K562 (cell line): Measurements from ENCODE around the gene ENO2. TPM values are rescaled to one million over a fixed set of nuclear protein-coding genes. Genes with fewer than 3 reads are reported as not detected.

Source experiments
- ATAC-seq: fragments of 200-7000 bp; cut with Tn5 transposase; 3 replicates; pipeline ENCODE4 v1.9.1; 2020; ENCODE audit warnings: moderate library complexity
- BruUV-seq: library from RNA; stranded (reverse); fragments of 400-500 nt; replicated peaks from 2 replicates; lab custom pipeline; 2021; lab: Mats Ljungman, UMichigan
- CTCF ChIA-PET: fragments of 300-600 bp; formaldehyde crosslinking; extraction: SDS; loops from one replicate; lab custom pipeline; 2021; ENCODE audit warnings: low intra/inter-chr PET ratio; lab: Yijun Ruan, JAX
- POLR2A ChIA-PET: fragments of 300-600, 350-650 bp; sonication (Branson Sonifier 250); formaldehyde crosslinking; extraction: SDS; loops from one replicate; lab custom pipeline; 2021; ENCODE audit warnings: antibody characterized with exemption, inconsistent platforms; lab: Yijun Ruan, JAX
- DNase-seq, 4 experiments: peaks; one replicate each; pipeline versions ENCODE4 v3.0.0 to v3.0.0-alpha.2; 2011 to 2018; ENCODE audit warnings: low spot score in 3 of 4, mixed read lengths in 3 of 4; ENCODE audit errors: extremely low read depth in 1 of 4
- FAIRE-seq: peaks from 2 replicates; lab custom pipeline; 2011; peaks lifted over from hg19 to GRCh38; lab: Jason Lieb, UNC
- H2AFZ ChIP-seq: 2 replicates; pipeline ENCODE4 v1.6.0; 2011; ENCODE audit warnings: low read depth, low read length, control low read depth, inconsistent platforms
- H3K27ac ChIP-seq: fragments of 200-600 bp; 3 replicates; pipeline ENCODE4 v1.8.0; 2011; ENCODE audit warnings: low read depth, mild to moderate bottlenecking, control low read depth, inconsistent platforms, low read length, moderate library complexity, mixed read lengths; ENCODE audit errors: extremely low read depth
- H3K27me3 ChIP-seq, 2 experiments: fragments of 300-600 bp in 1 of 2; 2 replicates in 1 of 2; 3 replicates in 1 of 2; pipeline versions ENCODE4 v1.6.0 to v1.8.0; 2011; ENCODE audit warnings: inconsistent platforms in 2 of 2, low read length in 2 of 2, mild to moderate bottlenecking in 1 of 2, mixed read lengths in 1 of 2, moderate library complexity in 1 of 2; ENCODE audit not compliant: control insufficient read depth in 2 of 2, insufficient read depth in 2 of 2
- H3K36me3 ChIP-seq: fragments of 300-600 bp; 3 replicates; pipeline ENCODE4 v1.8.0; 2011; ENCODE audit warnings: mild to moderate bottlenecking, low read length, inconsistent platforms; ENCODE audit not compliant: control insufficient read depth, insufficient read depth
- H3K4me1 ChIP-seq, 2 experiments: fragments of 200-600 bp in 1 of 2; replicated peaks in 1 of 2; 2 replicates in 1 of 2; 3 replicates in 1 of 2; pipeline versions ENCODE4 v1.5.1 to v1.8.0; 2011; ENCODE audit warnings: inconsistent platforms in 2 of 2, low read length in 2 of 2, mild to moderate bottlenecking in 1 of 2, mixed read lengths in 1 of 2, moderate library complexity in 1 of 2; ENCODE audit not compliant: control insufficient read depth in 2 of 2, insufficient read depth in 2 of 2
- H3K4me2 ChIP-seq: 2 replicates; pipeline ENCODE4 v1.6.1; 2011; ENCODE audit warnings: low read length, control low read depth, inconsistent platforms, mixed read lengths; ENCODE audit not compliant: insufficient read depth
- H3K4me3 ChIP-seq: fragments of 200-600 bp; sonication (generic), shearing (Covaris generic); 2 replicates; pipeline ENCODE4 v1.5.1; 2016; ENCODE audit warnings: control low read depth, inconsistent platforms
- H3K79me2 ChIP-seq: fragments of 200-600 bp; 3 replicates; pipeline ENCODE4 v1.8.0; 2011; ENCODE audit warnings: low read length, inconsistent platforms; ENCODE audit not compliant: control insufficient read depth, insufficient read depth
- H3K9ac ChIP-seq, 2 experiments: 2 replicates each; pipeline versions ENCODE4 v1.6.0 to v1.6.1; 2011; ENCODE audit warnings: low read depth in 2 of 2, low read length in 2 of 2, control low read depth in 1 of 2, inconsistent platforms in 1 of 2, mild to moderate bottlenecking in 1 of 2, mixed read lengths in 1 of 2; ENCODE audit not compliant: insufficient read depth in 1 of 2
- H3K9me1 ChIP-seq: one replicate; pipeline ENCODE4 v1.6.0; 2011; ENCODE audit warnings: inconsistent platforms, mild to moderate bottlenecking, low read length, moderate library complexity; ENCODE audit not compliant: control insufficient read depth, insufficient read depth
- H3K9me3 ChIP-seq: replicated peaks from 2 replicates; pipeline ENCODE4 v1.5.1; 2011; ENCODE audit warnings: low read depth, low read length, inconsistent platforms; ENCODE audit not compliant: control insufficient read depth, insufficient read depth
- H4K20me1 ChIP-seq: replicated peaks from 2 replicates; pipeline ENCODE4 v1.6.1; 2011; ENCODE audit warnings: low read length, inconsistent platforms, mixed read lengths; ENCODE audit not compliant: control insufficient read depth, insufficient read depth
- CHD1 ChIP-seq: fragments of 200-600 bp; sonication (generic); IDR thresholded peaks from one replicate; pipeline ENCODE4 v1.6.1; 2012; ENCODE audit warnings: mild to moderate bottlenecking, moderate library complexity, low read length, inconsistent platforms
- FOXA3 ChIP-seq, 2 experiments: fragments of 450-650 bp in 1 of 2; sonication (generic) in 1 of 2; formaldehyde crosslinking; IDR thresholded peaks in 1 of 2; conservative IDR thresholded peaks in 1 of 2; 2 replicates each; pipeline versions ENCODE4 v1.4.0 to v1.8.0; 2020 to 2022; ENCODE audit warnings: mild to moderate bottlenecking in 2 of 2, missing genetic modification reagents in 1 of 2
- FOXJ3 ChIP-seq: sonication (generic); formaldehyde crosslinking; IDR thresholded peaks from 2 replicates; pipeline ENCODE4 v1.4.0; 2020; ENCODE audit warnings: mild to moderate bottlenecking, missing genetic modification reagents
- GATAD2A ChIP-seq: fragments of 450-650 bp; IDR thresholded peaks from 2 replicates; pipeline ENCODE4 v1.6.1; 2017
- HNRNPL ChIP-seq: fragments of 200-400 bp; formaldehyde crosslinking; IDR thresholded peaks from 2 replicates; pipeline ENCODE4 v1.6.1; 2017; ENCODE audit warnings: low read depth, mild to moderate bottlenecking, low read length
- KAT8 ChIP-seq: fragments of 450-650 bp; IDR thresholded peaks from 2 replicates; pipeline ENCODE4 v1.6.1; 2016; ENCODE audit warnings: low read depth, mild to moderate bottlenecking
- NR3C1 ChIP-seq: sonication (generic); formaldehyde crosslinking; IDR thresholded peaks from 2 replicates; pipeline ENCODE4 v1.8.1; 2022; ENCODE audit warnings: missing genetic modification reagents
- PHF8 ChIP-seq: fragments of 200-600 bp; sonication (generic); IDR thresholded peaks from 2 replicates; pipeline ENCODE4 v1.6.1; 2012; ENCODE audit warnings: mixed run types, mild to moderate bottlenecking, inconsistent platforms, low read length, moderate library complexity, borderline replicate concordance
- POLR2H ChIP-seq: IDR thresholded peaks from 2 replicates; pipeline ENCODE4 v1.6.1; 2016; ENCODE audit warnings: missing genetic modification characterization, low read depth, mild to moderate bottlenecking, control low read depth, missing compliant biosample characterization, moderate library complexity
- RFX1 ChIP-seq: fragments of 450-650 bp; IDR thresholded peaks from 2 replicates; pipeline ENCODE4 v1.6.1; 2016; ENCODE audit warnings: mild to moderate bottlenecking, moderate library complexity
- SAFB2 ChIP-seq: fragments of 200-400 bp; formaldehyde crosslinking; IDR thresholded peaks from 2 replicates; pipeline ENCODE4 v1.6.1; 2018; ENCODE audit warnings: borderline replicate concordance, low read length, low read depth, moderate library complexity; ENCODE audit not compliant: severe bottlenecking
- ZNF175 ChIP-seq: fragments of 200-800 bp; sonication (Bioruptor generic); IDR thresholded peaks from 2 replicates; pipeline ENCODE4 v1.6.1; 2016; ENCODE audit warnings: low read depth, mild to moderate bottlenecking, missing genetic modification characterization, missing compliant biosample characterization
- ZNF212 ChIP-seq: fragments of 450-650 bp; formaldehyde crosslinking; IDR thresholded peaks from 2 replicates; pipeline ENCODE4 v1.4.0; 2020; ENCODE audit warnings: mild to moderate bottlenecking
- ZNF274 ChIP-seq: IDR thresholded peaks from 2 replicates; pipeline ENCODE4 v1.6.1; 2011; ENCODE audit warnings: low read depth, mild to moderate bottlenecking, low read length, moderate library complexity, borderline replicate concordance
- ZNF695 ChIP-seq: fragments of 450-650 bp; formaldehyde crosslinking; IDR thresholded peaks from 2 replicates; pipeline ENCODE4 v1.4.0; 2020; ENCODE audit warnings: mild to moderate bottlenecking, moderate library complexity
- WGBS: fragments of 100-300 bp; shearing (Covaris generic); methylation state at CpG from one replicate; pipeline ENCODE4 v1.1.6; 2016; ENCODE audit warnings: low coverage, mixed read lengths; ENCODE audit not compliant: insufficient coverage; ENCODE audit errors: missing lambda C conversion rate; 5-methylcytosine and 5-hydroxymethylcytosine counted together
- in situ Hi-C: fragments of 300-500 bp; cut with MboI; formaldehyde crosslinking; loops from 4 replicates; pipeline ENCODE4 v1.15.0; 2018; ENCODE audit warnings: inconsistent platforms, mixed read lengths
- intact Hi-C: fragments of 100-400 bp; cut with micrococcal nuclease; formaldehyde crosslinking; loops from 2 replicates; pipeline ENCODE4 v1.14.2; 2022
- polyA plus RNA-seq, 8 experiments: library from polyadenylated mRNA; depleted of rRNA in 4 of 8; stranded (reverse) in 5 of 8; unstranded in 3 of 8; fragments of >200 nt; fragmentation: Nextera tagmentation in 2 of 8; fragmentation: Illumina TruSeq in 1 of 8; extraction: Ambion mirVana in 2 of 8; extraction: Trizol in 1 of 8; gene quantifications; 2 replicates each; pipeline versions ENCODE4 v1.2.1 to v1.2.3, GENCODE V29; 2011 to 2014; ENCODE audit warnings: inconsistent platforms in 1 of 8, missing spikeins in 1 of 8
- total RNA-seq, 7 experiments: library from RNA; depleted of rRNA in 6 of 7; stranded (reverse); fragments of >200 nt in 6 of 7; fragmentation: Illumina TruSeq in 2 of 7; extraction: Trizol in 2 of 7; gene quantifications; 2 replicates each; pipeline versions ENCODE4 v1.2.1 to v1.2.3, GENCODE V29; 2011 to 2021; ENCODE audit warnings: low replicate concordance in 1 of 7
- TF ChIP-seq, protein P1 (sequence below): fragments of 450-650 bp; IDR thresholded peaks from 2 replicates; pipeline ENCODE4 v1.6.1; 2017; ENCODE audit warnings: antibody characterized with exemption
- TF ChIP-seq, protein P2 (sequence below), 2 experiments: fragments of 450-650 bp; conservative IDR thresholded peaks; 2 replicates each; pipeline ENCODE4 v1.6.1; 2017; ENCODE audit warnings: mild to moderate bottlenecking in 2 of 2, moderate library complexity in 2 of 2
- TF ChIP-seq, protein P3 (sequence below): sonication (generic); formaldehyde crosslinking; IDR thresholded peaks from 2 replicates; pipeline ENCODE4 v1.8.0; 2022; ENCODE audit warnings: missing genetic modification reagents, mild to moderate bottlenecking, borderline replicate concordance

ENO2 gene
- total and polyA plus RNA-seq, 9 of the 15 experiments (the other 6 are each of a cell fraction or from before 2014, with no cell fraction given): 10.9 to 43.3 (median 21.0) TPM

DNA sequence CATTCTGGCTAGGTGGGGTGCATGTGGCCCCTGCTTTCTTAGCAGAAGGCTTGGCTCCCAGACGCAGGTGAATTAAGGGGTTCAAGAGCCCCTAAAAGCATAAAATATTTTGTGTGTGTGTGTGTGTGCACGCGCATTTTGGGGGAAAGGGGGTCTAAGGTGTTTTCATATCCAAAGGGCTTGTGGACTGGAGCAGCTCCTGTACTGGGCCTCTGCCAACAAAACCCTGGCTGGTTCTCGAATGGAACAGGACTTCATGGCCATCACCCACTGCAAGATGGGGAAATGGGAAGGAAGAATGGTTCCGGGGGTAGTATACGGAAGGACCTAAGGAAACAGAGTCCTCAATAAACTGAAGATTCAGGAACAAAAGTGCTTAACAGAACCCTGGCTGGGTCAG, 9.5 kb downstream of the ENO2 start:
- H2AFZ ChIP-seq: no peak overlapping the region; the same call in 1 of the 2 replicates
- DNase-seq: no peak
- H3K36me3 ChIP-seq: peaks cover 20% of the 10 kb centered on the region; the same call in 2 of the 3 replicates
- no peaks in the 10 kb centered on the region for H3K27me3 ChIP-seq
- intact Hi-C loops: loop anchor here (1.0 to 2.0 kb wide), 2 partner anchors 21 to 36 kb away; partner anchors contain the start of gene C12orf57
- no TSS peak for BruUV-seq
- ChIA-PET CTCF (interaction anchor here (1.1 to 1.2 kb wide), 4 partner anchors 36 to 119 kb away, joined by 4 to 6 read pairs (median 4); no protein-coding TSS in a partner anchor), POLR2A (interaction anchor here (0.6 to 4.0 kb wide), 4 partner anchors 11 to 424 kb away, joined by 3 to 29 read pairs (median 12); partner anchors contain the start of genes C12orf57 and RNU7-1)
- no peak for FAIRE-seq
- H3K4me2 ChIP-seq: no peak overlapping the region
- H3K27ac ChIP-seq: no peak overlapping the region
- H4K20me1 ChIP-seq: no peaks in the 10 kb centered on the region
- H3K79me2 ChIP-seq: peaks cover 12% of the 10 kb centered on the region
- in situ Hi-C loops: no loop called here
- 22% methylated on average over 4 of the region's 6 CpGs for WGBS
- peaks cover 19 to 31% of the 10 kb centered on the region in 2 experiments; a peak in 4 of 5 replicates for H3K4me1 ChIP-seq
- H3K4me3 ChIP-seq: no peak overlapping the region
- H3K9me3 ChIP-seq: no peaks in the 10 kb centered on the region
- peaks cover 4% of the 10 kb centered on the region for H3K9me1 ChIP-seq
- H3K9ac ChIP-seq: no peak overlapping the region
- TF ChIP-seq FOXJ3 (CRISPR knock-in tag): no peak
- no peak for TF ChIP-seq RFX1
- TF ChIP-seq, protein P1, sequence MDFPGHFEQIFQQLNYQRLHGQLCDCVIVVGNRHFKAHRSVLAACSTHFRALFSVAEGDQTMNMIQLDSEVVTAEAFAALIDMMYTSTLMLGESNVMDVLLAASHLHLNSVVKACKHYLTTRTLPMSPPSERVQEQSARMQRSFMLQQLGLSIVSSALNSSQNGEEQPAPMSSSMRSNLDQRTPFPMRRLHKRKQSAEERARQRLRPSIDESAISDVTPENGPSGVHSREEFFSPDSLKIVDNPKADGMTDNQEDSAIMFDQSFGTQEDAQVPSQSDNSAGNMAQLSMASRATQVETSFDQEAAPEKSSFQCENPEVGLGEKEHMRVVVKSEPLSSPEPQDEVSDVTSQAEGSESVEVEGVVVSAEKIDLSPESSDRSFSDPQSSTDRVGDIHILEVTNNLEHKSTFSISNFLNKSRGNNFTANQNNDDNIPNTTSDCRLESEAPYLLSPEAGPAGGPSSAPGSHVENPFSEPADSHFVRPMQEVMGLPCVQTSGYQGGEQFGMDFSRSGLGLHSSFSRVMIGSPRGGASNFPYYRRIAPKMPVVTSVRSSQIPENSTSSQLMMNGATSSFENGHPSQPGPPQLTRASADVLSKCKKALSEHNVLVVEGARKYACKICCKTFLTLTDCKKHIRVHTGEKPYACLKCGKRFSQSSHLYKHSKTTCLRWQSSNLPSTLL: no peak
- TF ChIP-seq PHF8: no peak
- no peak for TF ChIP-seq ZNF695 (CRISPR knock-in tag)
- TF ChIP-seq KAT8: no peak
- TF ChIP-seq ZNF212 (CRISPR knock-in tag): no peak
- no peak for TF ChIP-seq POLR2H (tag)
- no peak for TF ChIP-seq CHD1
- TF ChIP-seq, protein P2, sequence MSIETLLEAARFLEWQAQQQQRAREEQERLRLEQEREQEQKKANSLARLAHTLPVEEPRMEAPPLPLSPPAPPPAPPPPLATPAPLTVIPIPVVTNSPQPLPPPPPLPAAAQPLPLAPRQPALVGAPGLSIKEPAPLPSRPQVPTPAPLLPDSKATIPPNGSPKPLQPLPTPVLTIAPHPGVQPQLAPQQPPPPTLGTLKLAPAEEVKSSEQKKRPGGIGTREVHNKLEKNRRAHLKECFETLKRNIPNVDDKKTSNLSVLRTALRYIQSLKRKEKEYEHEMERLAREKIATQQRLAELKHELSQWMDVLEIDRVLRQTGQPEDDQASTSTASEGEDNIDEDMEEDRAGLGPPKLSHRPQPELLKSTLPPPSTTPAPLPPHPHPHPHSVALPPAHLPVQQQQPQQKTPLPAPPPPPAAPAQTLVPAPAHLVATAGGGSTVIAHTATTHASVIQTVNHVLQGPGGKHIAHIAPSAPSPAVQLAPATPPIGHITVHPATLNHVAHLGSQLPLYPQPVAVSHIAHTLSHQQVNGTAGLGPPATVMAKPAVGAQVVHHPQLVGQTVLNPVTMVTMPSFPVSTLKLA (conservative IDR thresholded peaks at IDR 0.05): no peak
- TF ChIP-seq GATAD2A: no peak
- TF ChIP-seq SAFB2: no peak
- no peak for TF ChIP-seq FOXA3 (CRISPR knock-in tag; conservative IDR thresholded peaks at IDR 0.05 in 1 of 2, IDR thresholded peaks at IDR 0.05 in 1 of 2)
- TF ChIP-seq NR3C1 (CRISPR knock-in tag): no peak
- no peak for TF ChIP-seq HNRNPL
- TF ChIP-seq ZNF175 (CRISPR knock-in tag): no peak
- no peak for TF ChIP-seq ZNF274
- TF ChIP-seq, protein P3, sequence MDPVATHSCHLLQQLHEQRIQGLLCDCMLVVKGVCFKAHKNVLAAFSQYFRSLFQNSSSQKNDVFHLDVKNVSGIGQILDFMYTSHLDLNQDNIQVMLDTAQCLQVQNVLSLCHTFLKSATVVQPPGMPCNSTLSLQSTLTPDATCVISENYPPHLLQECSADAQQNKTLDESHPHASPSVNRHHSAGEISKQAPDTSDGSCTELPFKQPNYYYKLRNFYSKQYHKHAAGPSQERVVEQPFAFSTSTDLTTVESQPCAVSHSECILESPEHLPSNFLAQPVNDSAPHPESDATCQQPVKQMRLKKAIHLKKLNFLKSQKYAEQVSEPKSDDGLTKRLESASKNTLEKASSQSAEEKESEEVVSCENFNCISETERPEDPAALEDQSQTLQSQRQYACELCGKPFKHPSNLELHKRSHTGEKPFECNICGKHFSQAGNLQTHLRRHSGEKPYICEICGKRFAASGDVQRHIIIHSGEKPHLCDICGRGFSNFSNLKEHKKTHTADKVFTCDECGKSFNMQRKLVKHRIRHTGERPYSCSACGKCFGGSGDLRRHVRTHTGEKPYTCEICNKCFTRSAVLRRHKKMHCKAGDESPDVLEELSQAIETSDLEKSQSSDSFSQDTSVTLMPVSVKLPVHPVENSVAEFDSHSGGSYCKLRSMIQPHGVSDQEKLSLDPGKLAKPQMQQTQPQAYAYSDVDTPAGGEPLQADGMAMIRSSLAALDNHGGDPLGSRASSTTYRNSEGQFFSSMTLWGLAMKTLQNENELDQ: no peak
- no peak for ATAC-seq
